GM12875 (cell line): ENCODE data around the gene ZMAT3.

ENCODE experiments used
- H3K4me3 ChIP-seq: one replicate; pipeline ENCODE4 v1.5.1; 2011; ENCODE audit warnings: low read depth, low read length, control low read depth
- TF ChIP-seq, protein P1 (sequence below): IDR thresholded peaks from 2 replicates; pipeline ENCODE4 v1.5.1; 2011; ENCODE audit warnings: low read depth, mild to moderate bottlenecking, control low read depth, inconsistent platforms, low read length, moderate library complexity, borderline replicate concordance; ENCODE audit not compliant: insufficient read depth

ZMAT3 gene

GRCh38 chr3:179100652-179101051, 29.0 kb upstream of the ZMAT3 start:
- TF ChIP-seq, protein P1, sequence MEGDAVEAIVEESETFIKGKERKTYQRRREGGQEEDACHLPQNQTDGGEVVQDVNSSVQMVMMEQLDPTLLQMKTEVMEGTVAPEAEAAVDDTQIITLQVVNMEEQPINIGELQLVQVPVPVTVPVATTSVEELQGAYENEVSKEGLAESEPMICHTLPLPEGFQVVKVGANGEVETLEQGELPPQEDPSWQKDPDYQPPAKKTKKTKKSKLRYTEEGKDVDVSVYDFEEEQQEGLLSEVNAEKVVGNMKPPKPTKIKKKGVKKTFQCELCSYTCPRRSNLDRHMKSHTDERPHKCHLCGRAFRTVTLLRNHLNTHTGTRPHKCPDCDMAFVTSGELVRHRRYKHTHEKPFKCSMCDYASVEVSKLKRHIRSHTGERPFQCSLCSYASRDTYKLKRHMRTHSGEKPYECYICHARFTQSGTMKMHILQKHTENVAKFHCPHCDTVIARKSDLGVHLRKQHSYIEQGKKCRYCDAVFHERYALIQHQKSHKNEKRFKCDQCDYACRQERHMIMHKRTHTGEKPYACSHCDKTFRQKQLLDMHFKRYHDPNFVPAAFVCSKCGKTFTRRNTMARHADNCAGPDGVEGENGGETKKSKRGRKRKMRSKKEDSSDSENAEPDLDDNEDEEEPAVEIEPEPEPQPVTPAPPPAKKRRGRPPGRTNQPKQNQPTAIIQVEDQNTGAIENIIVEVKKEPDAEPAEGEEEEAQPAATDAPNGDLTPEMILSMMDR: no peak
- no peak overlapping the region for H3K4me3 ChIP-seq

DNA sequence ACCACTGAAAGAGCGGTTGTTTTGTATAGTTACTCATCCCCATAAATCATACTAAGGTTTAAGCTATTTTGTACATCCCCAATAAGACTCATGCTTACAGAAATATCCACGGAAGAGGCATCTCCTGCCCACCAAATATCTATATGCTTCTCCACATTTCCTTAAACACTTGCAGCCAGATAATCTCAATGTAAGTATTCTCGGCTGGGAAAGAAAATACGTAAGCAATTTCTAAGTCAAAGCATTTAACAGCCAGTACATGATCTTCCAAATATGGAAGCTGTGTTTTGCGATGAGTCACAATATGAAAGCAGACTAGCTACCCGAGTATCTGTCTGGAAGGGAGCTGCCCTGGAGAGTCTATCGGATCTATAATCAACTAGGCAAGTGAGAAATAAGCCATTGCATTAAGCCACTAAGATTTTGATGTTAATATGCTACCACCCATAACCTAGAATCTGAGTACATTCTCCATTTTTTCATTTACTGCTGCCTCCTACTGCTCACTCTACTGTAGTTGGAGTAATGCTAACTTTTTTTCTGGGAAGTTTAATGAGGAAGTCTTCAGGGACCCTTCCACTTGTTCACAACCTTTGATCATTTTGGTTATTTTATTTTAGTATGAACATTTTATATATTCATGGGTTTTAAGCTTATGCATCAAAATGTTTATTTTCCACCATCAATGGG, 26.9 kb upstream of the ZMAT3 start:
- no peak overlapping the region for H3K4me3 ChIP-seq
- TF ChIP-seq, protein P1: no peak

DNA sequence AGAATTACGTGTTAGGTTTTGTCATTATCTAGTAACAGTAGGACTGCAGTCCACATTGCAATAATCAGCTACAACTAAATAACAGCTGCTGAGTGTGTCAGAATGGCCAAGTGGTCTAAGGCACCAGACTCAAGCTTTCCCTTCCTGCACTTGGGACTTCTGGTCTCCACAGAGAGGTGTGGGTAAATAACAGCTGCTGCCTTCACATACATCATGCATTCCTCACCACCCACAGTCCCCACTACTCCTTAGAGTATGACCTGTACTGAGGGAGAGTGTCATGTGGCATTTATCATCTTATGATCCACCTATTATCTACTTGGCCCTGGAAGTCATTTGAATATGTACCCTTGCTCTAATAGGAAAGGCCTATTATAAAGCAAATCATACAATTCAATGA, 22.2 kb upstream of the ZMAT3 start:
- TF ChIP-seq, protein P1: no peak
- H3K4me3 ChIP-seq: no peak overlapping the region

- no peak overlapping the region for H3K4me3 ChIP-seq
- TF ChIP-seq, protein P1: no peak
Measured at GRCh38 chr3:179091113-179091512, 19.5 kb upstream of the ZMAT3 start.

- TF ChIP-seq, protein P1: no peak
- no peak overlapping the region for H3K4me3 ChIP-seq
Measured at GRCh38 chr3:179088306-179088705, 16.7 kb upstream of the ZMAT3 start.

GRCh38 chr3:179083977-179084376, 12.4 kb upstream of the ZMAT3 start:
- TF ChIP-seq, protein P1: no peak

GRCh38 chr3:179082416-179082815, 10.8 kb upstream of the ZMAT3 start:
- TF ChIP-seq, protein P1: no peak
- H3K4me3 ChIP-seq: no peak overlapping the region

More at GRCh38 chr3:179083977-179084376, 12.4 kb upstream of the ZMAT3 start:
- no peak overlapping the region for H3K4me3 ChIP-seq
